NB4 (cell line): Measurements from ENCODE around the gene RANBP3.
A peak's percentile ranks its signal among the peaks of the same experiment; 100 is the strongest.

ENCODE experiments used
- DNase-seq: peaks from one replicate; pipeline ENCODE4 v3.0.0; 2010; ENCODE audit warnings: low read depth
- H3K4me3 ChIP-seq: one replicate; pipeline ENCODE4 v1.5.1; 2011; ENCODE audit warnings: mild to moderate bottlenecking, low read depth, low read length, moderate library complexity
- CTCF ChIP-seq: IDR thresholded peaks from one replicate; pipeline ENCODE4 v1.5.1; 2012; ENCODE audit warnings: low read depth, low read length
- MAX ChIP-seq: IDR thresholded peaks from 2 replicates; pipeline ENCODE4 v1.6.1; 2011; ENCODE audit warnings: low read depth, low read length
- MYC ChIP-seq: IDR thresholded peaks from 2 replicates; pipeline ENCODE4 v1.6.1; 2011; ENCODE audit warnings: low read depth, low read length
- POLR2A ChIP-seq: IDR thresholded peaks from 2 replicates; pipeline ENCODE4 v1.6.1; 2011; ENCODE audit warnings: mild to moderate bottlenecking; ENCODE audit not compliant: insufficient read length; ENCODE audit errors: extremely low read depth

RANBP3 gene

GRCh38 chr19:5976768-5977167 is 1.2 kb downstream of the RANBP3 start:
- no peak for DNase-seq
- H3K4me3 ChIP-seq: peak overlapping the region; percentile 77
- TF ChIP-seq MAX: no peak
- no peak for TF ChIP-seq MYC
- no peak for TF ChIP-seq POLR2A
- no peak for TF ChIP-seq CTCF

- no peak overlapping the region for H3K4me3 ChIP-seq
- DNase-seq: no peak
- TF ChIP-seq MYC (no peak), CTCF (no peak), MAX (no peak), POLR2A (no peak)
These were observed 2.6 kb downstream of the RANBP3 start for GRCh38 chr19:5975388-5975728.

GRCh38 chr19:5974721-5975387 is 3.1 kb downstream of the RANBP3 start:
- no peak for DNase-seq
- TF ChIP-seq POLR2A (no peak), MYC (no peak), MAX (no peak), CTCF (no peak)
- H3K4me3 ChIP-seq: no peak overlapping the region

- DNase-seq: no peak
- TF ChIP-seq MYC: no peak
- TF ChIP-seq MAX: no peak
- TF ChIP-seq CTCF: no peak
- TF ChIP-seq POLR2A: no peak
These were observed 3.9 kb downstream of the RANBP3 start for GRCh38 chr19:5973867-5974635.

GRCh38 chr19:5973376-5973775 is 4.6 kb downstream of the RANBP3 start:
- TF ChIP-seq POLR2A (no peak), MAX (no peak), CTCF (no peak), MYC (no peak)
- H3K4me3 ChIP-seq: no peak overlapping the region
- no peak for DNase-seq

More at GRCh38 chr19:5973867-5974635, 3.9 kb downstream of the RANBP3 start:
- H3K4me3 ChIP-seq: no peak overlapping the region
